Endothelial cell of umbilical vein (primary cell): Measurements from ENCODE around the gene CCDC150.

Experiments used
- CTCF ChIP-seq, 2 donors: IDR thresholded peaks; 1 replicate in 1 of 2; 2 replicates in 1 of 2; pipeline ENCODE4 v1.5.1; 2011; ENCODE audit warnings: low read length in 2 of 2, mild to moderate bottlenecking in 2 of 2, moderate library complexity in 2 of 2, control low read depth in 1 of 2, inconsistent platforms in 1 of 2, low read depth in 1 of 2; ENCODE audit not compliant: insufficient read depth in 1 of 2; ENCODE audit errors: extremely low read depth in 1 of 2
- EZH2 ChIP-seq: IDR thresholded peaks from 2 replicates; pipeline ENCODE4 v1.6.1; 2012; ENCODE audit warnings: borderline replicate concordance, low read depth, mild to moderate bottlenecking, moderate library complexity, low read length, inconsistent platforms; ENCODE audit not compliant: severe bottlenecking
- POLR2A ChIP-seq: IDR thresholded peaks from 2 replicates; pipeline ENCODE4 v1.6.1; 2012; ENCODE audit warnings: low read depth, mild to moderate bottlenecking, control low read depth, low read length
- POLR2AphosphoS5 ChIP-seq: IDR thresholded peaks from 2 replicates; pipeline ENCODE4 v1.6.1; 2012; ENCODE audit warnings: low read depth, mild to moderate bottlenecking, control low read depth, low read length, moderate library complexity; ENCODE audit not compliant: insufficient read depth

- TF ChIP-seq POLR2A = no peak
- no peak for TF ChIP-seq CTCF (IDR thresholded peaks at IDR 0.05; ENCODE audit: extremely low read depth in 1 of 2, insufficient read depth in 1 of 2, low read depth in 1 of 2, low read length in 2 of 2)
- TF ChIP-seq EZH2 = no peak
- TF ChIP-seq POLR2AphosphoS5 = no peak
Observed at GRCh38 chr2:196681510-196681909, 42.0 kb downstream of the CCDC150 start.
